Omental fat pad (tissue), 4 donors: ENCODE data around the gene DNAJC16. TPM values are rescaled to one million over a fixed set of nuclear protein-coding genes. Genes with fewer than 3 reads are reported as not detected.
A peak's percentile ranks its signal among the peaks of the same experiment; 100 is the strongest.

Source experiments
- ATAC-seq: fragments of 150-250 bp; one replicate; pipeline ENCODE4 v1.9.1; 2016; ENCODE audit warnings: mild to moderate bottlenecking, moderate library complexity; ENCODE audit not compliant: low FRiP score
- DNase-seq: peaks from one replicate; pipeline ENCODE4 v3.0.0-alpha.2; 2019; ENCODE audit warnings: low spot score
- CTCF ChIP-seq, 3 donors: fragments of 450-650 bp; IDR thresholded peaks; one replicate each; pipeline ENCODE4 v1.5.1; 2016 to 2017; ENCODE audit warnings: antibody characterized with exemption in 3 of 3, mild to moderate bottlenecking in 3 of 3, moderate library complexity in 2 of 3
- total RNA-seq, 4 donors: library from RNA; depleted of rRNA; stranded (reverse); fragments of >200 nt; gene quantifications; one replicate each; pipeline ENCODE4 v1.1.0, GENCODE V29; 2016

DNAJC16 gene
- total RNA-seq, 4 donors from 2014 or later = 13.2 to 19.7 (median 15.1) TPM

- no peak for TF ChIP-seq CTCF (IDR thresholded peaks at IDR 0.05)
- DNase-seq (no peak), ATAC-seq (no peak)
These were observed 51.0 kb downstream of the DNAJC16 start for GRCh38 chr1:15577691-15578090.

GRCh38 chr1:15578921-15579682 lies 52.5 kb downstream of the DNAJC16 start:
- TF ChIP-seq CTCF (IDR thresholded peaks at IDR 0.05) = no peak
- ATAC-seq (no peak), DNase-seq (no peak)

- TF ChIP-seq CTCF (IDR thresholded peaks at IDR 0.05) = no peak
- no peak for ATAC-seq
- no peak for DNase-seq
These were observed 53.0 kb downstream of the DNAJC16 start for GRCh38 chr1:15579683-15580047.

DNA sequence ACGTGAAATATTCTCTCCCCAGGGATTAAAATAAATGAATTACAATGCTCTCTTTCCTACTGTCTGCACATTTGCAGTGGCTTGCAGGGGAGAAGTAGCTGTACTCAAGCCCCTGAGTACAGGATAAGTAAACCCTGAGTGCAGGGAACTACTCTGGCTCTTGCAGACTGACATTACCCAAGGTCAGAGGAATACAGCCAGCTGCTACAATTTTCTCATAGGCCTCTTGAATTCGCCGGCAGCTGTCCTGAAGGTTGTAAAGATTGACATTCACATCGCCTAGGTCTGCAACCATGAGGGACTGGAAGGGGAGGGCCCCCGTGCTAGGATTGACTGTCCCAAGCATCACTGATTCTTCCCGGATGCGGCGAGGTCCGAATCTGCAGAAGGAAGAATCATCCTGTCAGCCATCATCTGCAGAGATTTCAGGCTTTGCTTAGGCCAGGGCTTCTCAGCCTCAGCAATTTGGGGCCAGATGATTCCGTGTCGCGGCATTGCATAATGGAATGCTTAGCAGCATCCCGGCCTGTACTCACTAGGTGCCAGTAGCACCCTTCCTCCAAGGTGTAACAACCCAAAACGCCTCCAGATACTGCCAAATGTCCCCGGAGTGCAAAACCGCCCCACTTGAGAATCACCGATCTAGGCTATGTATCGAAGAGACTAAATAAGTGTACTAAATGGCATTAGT lies 56.5 kb downstream of the DNAJC16 start:
- no peak for TF ChIP-seq CTCF (IDR thresholded peaks at IDR 0.05)
- ATAC-seq = no peak
- DNase-seq = no peak

GRCh38 chr1:15584489-15585363 lies 58.1 kb downstream of the DNAJC16 start, which contains the start of gene AGMAT:
Gene AGMAT (minus strand): TSS chr1:15585051. CDS start chr1:15584967, 84 bp downstream.
- ATAC-seq (peak; percentile 65), DNase-seq (no peak)
- no peak for TF ChIP-seq CTCF (IDR thresholded peaks at IDR 0.05)

DNA sequence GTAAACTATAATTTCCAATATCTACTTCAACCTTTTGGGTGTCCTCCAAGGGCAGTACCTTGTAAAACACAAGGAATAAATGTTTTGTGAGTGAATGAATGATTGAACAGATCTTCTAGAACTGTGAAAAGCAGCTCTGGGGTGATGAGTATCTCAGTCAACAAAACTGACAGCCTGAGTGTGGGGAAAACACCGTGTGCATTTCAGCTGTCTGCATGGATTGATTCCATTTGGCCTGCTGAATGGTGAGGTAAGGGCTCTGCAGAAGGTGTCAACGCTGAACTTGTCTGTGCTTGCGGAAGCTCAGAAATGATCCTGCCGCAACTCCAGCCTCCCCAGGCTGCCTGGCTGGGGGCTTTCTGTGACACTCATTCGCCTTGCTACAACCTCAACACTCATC lies 65.6 kb downstream of the DNAJC16 start:
- no peak for TF ChIP-seq CTCF (IDR thresholded peaks at IDR 0.05)
- DNase-seq = no peak
- ATAC-seq = no peak
